H1 (cell line): ENCODE measurements around the gene GPR87. TPM values are rescaled to one million over a fixed set of nuclear protein-coding genes. Genes with fewer than 3 reads are reported as not detected.

ENCODE experiments used
- CTCF ChIA-PET: fragments of 300-600 bp; sonication (Branson Sonifier 250); formaldehyde crosslinking; loops from one replicate; lab custom pipeline; 2021; ENCODE audit not compliant: partially characterized antibody; lab: Charles Lee
- POLR2A ChIA-PET: fragments of 300-600 bp; sonication (Branson Sonifier 250); formaldehyde crosslinking; loops from one replicate; lab custom pipeline; 2021; ENCODE audit warnings: inconsistent platforms; ENCODE audit not compliant: partially characterized antibody; lab: Charles Lee
- DNase-seq, 2 experiments: peaks; one replicate each; pipeline versions ENCODE4 v3.0.0 to v3.0.0-alpha.2; 2010 to 2022; ENCODE audit warnings: low spot score in 2 of 2, low read depth in 1 of 2, mixed read lengths in 1 of 2
- FAIRE-seq: peaks from 2 replicates; lab custom pipeline; 2011; peaks lifted over from hg19 to GRCh38; lab: Jason Lieb, UNC
- H2AFZ ChIP-seq: 2 replicates; pipeline ENCODE4 v1.8.1; 2012; ENCODE audit warnings: low read length, inconsistent platforms
- H2AK5ac ChIP-seq: 2 replicates; pipeline ENCODE4 v1.6.1; 2013; ENCODE audit warnings: low read depth, low read length
- H2BK120ac ChIP-seq: replicated peaks from 2 replicates; pipeline ENCODE3; 2013; ENCODE audit warnings: low read depth, low read length, inconsistent platforms
- H2BK12ac ChIP-seq: 2 replicates; pipeline ENCODE4 v1.6.1; 2013; ENCODE audit warnings: low read depth, low read length
- H2BK15ac ChIP-seq: 2 replicates; pipeline ENCODE4 v1.6.1; 2013; ENCODE audit warnings: low read length
- H2BK20ac ChIP-seq: 2 replicates; pipeline ENCODE4 v1.6.1; 2013; ENCODE audit warnings: low read length
- H2BK5ac ChIP-seq: 2 replicates; pipeline ENCODE4 v1.6.1; 2013; ENCODE audit warnings: low read depth, low read length
- H3K14ac ChIP-seq: 2 replicates; pipeline ENCODE4 v1.6.1; 2013; ENCODE audit warnings: inconsistent platforms; ENCODE audit not compliant: insufficient read length
- H3K18ac ChIP-seq: 2 replicates; pipeline ENCODE4 v1.6.1; 2013; ENCODE audit warnings: low read length; ENCODE audit errors: extremely low read depth
- H3K23ac ChIP-seq: 2 replicates; pipeline ENCODE4 v1.6.1; 2013; ENCODE audit warnings: inconsistent platforms; ENCODE audit not compliant: insufficient read length
- H3K23me2 ChIP-seq: 2 replicates; pipeline ENCODE4 v1.6.1; 2013; ENCODE audit warnings: low read depth, low read length
- H3K27ac ChIP-seq: 2 replicates; pipeline ENCODE4 v1.6.1; 2011; ENCODE audit warnings: low read depth, low read length, inconsistent platforms
- H3K27me3 ChIP-seq, 4 experiments: replicated peaks in 1 of 4; 1 replicate in 1 of 4; 2 replicates in 3 of 4; pipeline versions ENCODE4 v1.6.1 to v1.8.1; 2011 to 2013; ENCODE audit warnings: low read length in 3 of 4, mild to moderate bottlenecking in 3 of 4, inconsistent platforms in 2 of 4, mixed read lengths in 2 of 4, moderate library complexity in 1 of 4; ENCODE audit not compliant: control insufficient read depth in 3 of 4, insufficient read depth in 3 of 4; ENCODE audit errors: extremely low read depth in 1 of 4
- H3K36me3 ChIP-seq, 4 experiments: 2 replicates each; pipeline versions ENCODE4 v1.6.1 to v1.8.1; 2011 to 2013; ENCODE audit warnings: mild to moderate bottlenecking in 4 of 4, low read length in 3 of 4, moderate library complexity in 2 of 4, control low read depth in 1 of 4, inconsistent platforms in 1 of 4; ENCODE audit not compliant: insufficient read depth in 4 of 4, control insufficient read depth in 2 of 4
- H3K4ac ChIP-seq: replicated peaks from 2 replicates; pipeline ENCODE3; 2013; ENCODE audit warnings: low read length, low read depth, mixed read lengths, inconsistent platforms; ENCODE audit not compliant: insufficient read length
- H3K4me1 ChIP-seq, 4 experiments: replicated peaks in 1 of 4; 1 replicate in 1 of 4; 2 replicates in 3 of 4; pipeline versions ENCODE4 v1.6.1 to v1.8.1; 2011 to 2013; ENCODE audit warnings: low read length in 3 of 4, inconsistent platforms in 2 of 4, mixed read lengths in 1 of 4; ENCODE audit not compliant: insufficient read depth in 4 of 4, control insufficient read depth in 3 of 4
- H3K4me2 ChIP-seq, 2 experiments: 2 replicates each; pipeline versions ENCODE4 v1.6.1 to v1.8.1; 2011 to 2013; ENCODE audit warnings: low read depth in 2 of 2, low read length in 2 of 2, control low read depth in 1 of 2, inconsistent platforms in 1 of 2, mild to moderate bottlenecking in 1 of 2; ENCODE audit not compliant: insufficient read depth in 1 of 2
- H3K4me3 ChIP-seq, 4 experiments: fragments of 200-600, 300-600 bp in 1 of 4; sonication (generic), shearing (Covaris generic), sonication (Bioruptor Twin) in 1 of 4; 2 replicates each; pipeline versions ENCODE4 v1.5.1 to v1.8.1; 2011 to 2016; ENCODE audit warnings: low read length in 4 of 4, low read depth in 3 of 4, control low read depth in 2 of 4, inconsistent platforms in 2 of 4, mild to moderate bottlenecking in 2 of 4, mixed read lengths in 1 of 4, moderate library complexity in 1 of 4; ENCODE audit not compliant: insufficient read depth in 2 of 4; ENCODE audit errors: extremely low read depth in 1 of 4
- H3K56ac ChIP-seq: replicated peaks from 2 replicates; pipeline ENCODE3; 2013; ENCODE audit warnings: low read depth, mild to moderate bottlenecking, mixed read lengths, low read length, inconsistent platforms; ENCODE audit not compliant: insufficient read length
- H3K79me1 ChIP-seq: 2 replicates; pipeline ENCODE4 v1.6.1; 2013; ENCODE audit warnings: low read depth, low read length, control low read depth
- H3K79me2 ChIP-seq, 2 experiments: 2 replicates each; pipeline versions ENCODE4 v1.6.1 to v1.8.1; 2012 to 2013; ENCODE audit warnings: low read length in 2 of 2, mild to moderate bottlenecking in 2 of 2, inconsistent platforms in 1 of 2; ENCODE audit not compliant: insufficient read depth in 2 of 2, control insufficient read depth in 1 of 2
- H3K9ac ChIP-seq, 4 experiments: replicated peaks in 1 of 4; 1 replicate in 1 of 4; 2 replicates in 3 of 4; pipeline versions ENCODE4 v1.6.1 to v1.8.1; 2011 to 2013; ENCODE audit warnings: low read depth in 3 of 4, low read length in 3 of 4, control low read depth in 2 of 4, mild to moderate bottlenecking in 2 of 4, moderate library complexity in 2 of 4, inconsistent platforms in 1 of 4; ENCODE audit errors: extremely low read depth in 1 of 4
- H3K9me3 ChIP-seq, 2 experiments: 2 replicates each; pipeline versions ENCODE4 v1.6.1 to v1.8.1; 2012 to 2013; ENCODE audit warnings: mild to moderate bottlenecking in 2 of 2, moderate library complexity in 2 of 2, control low read depth in 1 of 2, inconsistent platforms in 1 of 2, low read depth in 1 of 2, low read length in 1 of 2, mixed read lengths in 1 of 2; ENCODE audit not compliant: insufficient read depth in 2 of 2
- H4K20me1 ChIP-seq, 2 experiments: replicated peaks in 1 of 2; 2 replicates each; pipeline versions ENCODE3 to v1.8.1; 2011 to 2013; ENCODE audit warnings: inconsistent platforms in 2 of 2, low read length in 2 of 2, mild to moderate bottlenecking in 1 of 2; ENCODE audit not compliant: insufficient read depth in 2 of 2, control insufficient read depth in 1 of 2
- H4K5ac ChIP-seq: 2 replicates; pipeline ENCODE4 v1.6.1; 2013; ENCODE audit warnings: low read length, low read depth, mixed read lengths, inconsistent platforms; ENCODE audit not compliant: insufficient read length
- H4K8ac ChIP-seq: 2 replicates; pipeline ENCODE4 v1.8.0; 2013; ENCODE audit warnings: mild to moderate bottlenecking, moderate library complexity, low read length, inconsistent platforms; ENCODE audit not compliant: insufficient read depth; ENCODE audit errors: extremely low read depth
- H4K91ac ChIP-seq: replicated peaks from 2 replicates; pipeline ENCODE3; 2013; ENCODE audit warnings: low read length, mixed read lengths, inconsistent platforms; ENCODE audit not compliant: insufficient read length
- CEBPB ChIP-seq: IDR thresholded peaks from 2 replicates; pipeline ENCODE4 v1.6.1; 2012; ENCODE audit warnings: low read depth, low read length
- KDM1A ChIP-seq: fragments of 200-600, 300-600 bp; sonication (generic); IDR thresholded peaks from 2 replicates; pipeline ENCODE4 v1.7.1; 2016; ENCODE audit warnings: mild to moderate bottlenecking, low read length, borderline replicate concordance
- WGBS, 2 experiments: shearing (Covaris generic) in 1 of 2; methylation state at CpG; one replicate each; pipeline versions ENCODE4 v1.1.6 to v1.1.7; 2013 to 2015; ENCODE audit warnings: low lambda C conversion rate in 2 of 2, mixed read lengths in 2 of 2, inconsistent platforms in 1 of 2, low coverage in 1 of 2, missing lambda C conversion rate in 1 of 2; ENCODE audit not compliant: insufficient replicate concordance in 2 of 2, insufficient coverage in 1 of 2, insufficient read length in 1 of 2; ENCODE audit errors: extremely low coverage in 1 of 2, missing lambda C conversion rate in 1 of 2; 5-methylcytosine and 5-hydroxymethylcytosine counted together
- polyA plus RNA-seq, 7 experiments: library from polyadenylated mRNA; depleted of rRNA in 3 of 7; stranded (reverse) in 5 of 7; unstranded in 2 of 7; fragments of >200 nt in 5 of 7; fragments of 200-250 nt in 2 of 7; gene quantifications; 1 replicate in 5 of 7; 2 replicates in 1 of 7; 4 replicates in 1 of 7; pipeline versions ENCODE4 v1.2.1 to v1.2.3, GENCODE V29; 2011 to 2013; ENCODE audit warnings: missing spikeins in 2 of 7, mixed read lengths in 2 of 7
- total RNA-seq: library from RNA; stranded (reverse); fragmentation: NEBNext Ultra II Directional; extraction: Animal tissue kit (Norgen Biotek cat#: 25700); gene quantifications from 2 replicates; pipeline ENCODE4 v1.2.1, GENCODE V29; 2021

The GPR87 gene
- total and polyA plus RNA-seq, 2 of the 8 experiments (the other 6 are each of a cell fraction or from before 2014, with no cell fraction given): 0.05 TPM; not detected in 1

DNA sequence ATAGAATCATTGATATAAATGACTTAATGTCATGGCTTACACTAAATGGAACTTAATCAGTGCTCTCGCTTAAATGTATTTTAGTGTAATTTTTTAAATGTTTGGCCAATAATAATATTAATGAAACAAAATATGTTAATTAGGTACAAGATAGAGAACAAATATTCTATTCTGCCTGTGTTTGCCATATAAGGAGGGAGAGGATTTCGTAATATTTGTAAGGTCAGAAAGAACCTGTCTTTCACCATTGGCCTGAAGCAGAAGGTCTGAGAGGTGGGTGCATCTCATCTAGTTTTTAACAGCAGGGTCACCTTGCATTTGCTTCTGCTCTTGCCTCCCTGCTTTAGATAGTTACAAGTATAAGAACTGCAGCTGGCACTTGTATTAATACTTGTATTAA is 2.5 kb downstream of the GPR87 start:
- H3K79me2 ChIP-seq: no peaks in the 10 kb centered on the region
- WGBS, 2 experiments: 87% methylated on average over 2 of the region's 2 CpGs; no CpG with 5 or more reads in 1 of the 2 experiments
- H3K36me3 ChIP-seq: no peaks in the 10 kb centered on the region
- H3K9me3 ChIP-seq: no peaks in the 10 kb centered on the region
- H3K4ac ChIP-seq: no peak overlapping the region
- DNase-seq (no peak), FAIRE-seq (no peak)
- H3K18ac ChIP-seq: no peak overlapping the region
- H3K23ac ChIP-seq: no peak overlapping the region
- H3K4me3 ChIP-seq: no peak overlapping the region
- no peak overlapping the region for H4K8ac ChIP-seq
- no peak overlapping the region for H3K14ac ChIP-seq
- no peaks in the 10 kb centered on the region for H3K23me2 ChIP-seq
- no peak overlapping the region for H4K5ac ChIP-seq
- no peak overlapping the region for H2BK5ac ChIP-seq
- no peak overlapping the region for H2BK20ac ChIP-seq
- POLR2A ChIA-PET: interaction anchor here (0.7 kb wide), 1 partner anchor 146 kb away, joined by 3 read pairs; no protein-coding TSS in a partner anchor
- no peaks in the 10 kb centered on the region for H3K27me3 ChIP-seq
- H2BK12ac ChIP-seq: no peak overlapping the region
- no peak overlapping the region for H3K56ac ChIP-seq
- peaks cover 3 to 14% (median 6%) of the 10 kb centered on the region in 4 experiments; a peak in 4 of 7 replicates for H3K4me1 ChIP-seq
- no peaks in the 10 kb centered on the region for H3K79me1 ChIP-seq
- H2BK15ac ChIP-seq: no peak overlapping the region
- H4K91ac ChIP-seq: no peak overlapping the region
- TF ChIP-seq KDM1A: no peak
- 0 out of 2 replicates have a peak, but pooled peaks have one; percentile 7 for TF ChIP-seq CEBPB
- H2BK120ac ChIP-seq: no peak overlapping the region
- H2AK5ac ChIP-seq: no peak overlapping the region
- CTCF ChIA-PET: interaction anchor here (0.6 to 1.6 kb wide), 2 partner anchors 8 to 292 kb away, joined by 4 to 5 read pairs; no protein-coding TSS in a partner anchor
- no peak overlapping the region for H2AFZ ChIP-seq
- H3K4me2 ChIP-seq: no peak overlapping the region
- no peak overlapping the region for H3K27ac ChIP-seq
- H4K20me1 ChIP-seq: no peaks in the 10 kb centered on the region
- H3K9ac ChIP-seq: no peak overlapping the region
